Type B pancreatic cell (in vitro differentiated cells): ENCODE data around the gene ALDH4A1. TPM values are rescaled to one million over a fixed set of nuclear protein-coding genes. Genes with fewer than 3 reads are reported as not detected.

Experiments used
- DNase-seq: peaks from one replicate; pipeline ENCODE4 v3.0.0; 2021; ENCODE audit warnings: mixed read lengths; ENCODE audit not compliant: unreplicated experiment; ENCODE audit errors: extremely low spot score
- H3K27ac Mint-ChIP-seq: 2 replicates; pipeline ENCODE4 v1.8.0; 2021; ENCODE audit warnings: mild to moderate bottlenecking, mixed read lengths
- H3K27me3 Mint-ChIP-seq: 2 replicates; pipeline ENCODE4 v1.8.0; 2021; ENCODE audit warnings: mixed read lengths
- H3K36me3 Mint-ChIP-seq: 2 replicates; pipeline ENCODE4 v1.8.0; 2021; ENCODE audit warnings: mixed read lengths
- H3K4me1 Mint-ChIP-seq: one replicate; pipeline ENCODE4 v1.8.0; 2021; ENCODE audit warnings: mixed read lengths; ENCODE audit not compliant: unreplicated experiment
- H3K4me3 Mint-ChIP-seq: 2 replicates; pipeline ENCODE4 v1.8.0; 2021; ENCODE audit warnings: mild to moderate bottlenecking, mixed read lengths
- H3K9me3 Mint-ChIP-seq: 2 replicates; pipeline ENCODE4 v1.8.0; 2021; ENCODE audit warnings: mixed read lengths
- CTCF ChIP-seq: fragments of 200-600 bp; sonication (generic); conservative IDR thresholded peaks from 2 replicates; pipeline ENCODE4 v1.5.0; 2021; ENCODE audit warnings: antibody characterized with exemption, mild to moderate bottlenecking
- total RNA-seq: library from RNA; stranded (reverse); gene quantifications from 2 replicates; pipeline ENCODE4 v1.2.1, GENCODE V29; 2021; ENCODE audit warnings: low replicate concordance

Gene ALDH4A1
- total RNA-seq, 1 donor from 2014 or later = 26.7 TPM

GRCh38 chr1:18858070-18858688, 44.2 kb downstream of the ALDH4A1 start:
- Mint-ChIP-seq H3K4me1 (no peaks in the 10 kb centered on the region), H3K4me3 (no peak overlapping the region), H3K9me3 (no peaks in the 10 kb centered on the region), H3K36me3 (no peaks in the 10 kb centered on the region), H3K27ac (no peak overlapping the region), H3K27me3 (peaks cover 24% of the 10 kb centered on the region)
- TF ChIP-seq CTCF = no peak
- DNase-seq = no peak

GRCh38 chr1:18856435-18856834, 45.9 kb downstream of the ALDH4A1 start:
- no peak for TF ChIP-seq CTCF
- no peaks in the 10 kb centered on the region for H3K36me3 Mint-ChIP-seq
- H3K4me1 Mint-ChIP-seq = no peaks in the 10 kb centered on the region
- no peaks in the 10 kb centered on the region for H3K9me3 Mint-ChIP-seq
- H3K27ac Mint-ChIP-seq = no peak overlapping the region
- H3K27me3 Mint-ChIP-seq = peaks cover 20% of the 10 kb centered on the region
- DNase-seq = no peak
- H3K4me3 Mint-ChIP-seq = no peak overlapping the region

GRCh38 chr1:18855573-18855972, 46.8 kb downstream of the ALDH4A1 start:
- Mint-ChIP-seq H3K9me3 (no peaks in the 10 kb centered on the region), H3K36me3 (no peaks in the 10 kb centered on the region), H3K27me3 (peaks cover 20% of the 10 kb centered on the region), H3K4me3 (no peak overlapping the region), H3K4me1 (no peaks in the 10 kb centered on the region), H3K27ac (no peak overlapping the region)
- no peak for TF ChIP-seq CTCF
- DNase-seq = no peak

- no peak for TF ChIP-seq CTCF
- H3K4me3 Mint-ChIP-seq = no peak overlapping the region
- no peaks in the 10 kb centered on the region for H3K9me3 Mint-ChIP-seq
- no peak overlapping the region for H3K27ac Mint-ChIP-seq
- no peaks in the 10 kb centered on the region for H3K36me3 Mint-ChIP-seq
- no peak for DNase-seq
- H3K27me3 Mint-ChIP-seq = peaks cover 15% of the 10 kb centered on the region
- no peaks in the 10 kb centered on the region for H3K4me1 Mint-ChIP-seq
Observed at GRCh38 chr1:18854331-18855025, 47.9 kb downstream of the ALDH4A1 start.

GRCh38 chr1:18852501-18852900, 49.9 kb downstream of the ALDH4A1 start:
- H3K36me3 Mint-ChIP-seq = no peaks in the 10 kb centered on the region
- H3K4me3 Mint-ChIP-seq = no peak overlapping the region
- no peak overlapping the region for H3K27ac Mint-ChIP-seq
- H3K27me3 Mint-ChIP-seq = peaks cover 16% of the 10 kb centered on the region
- no peak for TF ChIP-seq CTCF
- DNase-seq = no peak
- H3K9me3 Mint-ChIP-seq = no peaks in the 10 kb centered on the region
- H3K4me1 Mint-ChIP-seq = no peaks in the 10 kb centered on the region
